ENCODE measurements around the gene ABCC4.

GRCh38 chr13:95118541-95119324 is 182.5 kb downstream of the ABCC4 start:
- TF ChIP-seq CTCF (IDR thresholded peaks at IDR 0.05; ENCODE audit: low read depth, low read length, missing input control) (no peak), RXRA (IDR thresholded peaks at IDR 0.05) (no peak), JUND (IDR thresholded peaks at IDR 0.05) (no peak), REST (IDR thresholded peaks at IDR 0.05) (no peak)
